Inflammatory macrophage (primary cell): Measurements from ENCODE around the gene USP8.

Source experiments
- DNase-seq, 2 donors: peaks; one replicate each; pipeline ENCODE4 v3.0.0-alpha.2; 2020 to 2022

USP8 gene

GRCh38 chr15:50544368-50544767 is 120.2 kb downstream of the USP8 start:
- DNase-seq = no peak

GRCh38 chr15:50546566-50546965 is 122.4 kb downstream of the USP8 start, which contains the start of gene USP50:
Gene USP50, minus strand, starts transcription at chr15:50546666. Its CDS starts 141 bp downstream, at chr15:50546525.
- no peak for DNase-seq

- no peak for DNase-seq
These were observed 125.1 kb downstream of the USP8 start for GRCh38 chr15:50549326-50549725.

DNA sequence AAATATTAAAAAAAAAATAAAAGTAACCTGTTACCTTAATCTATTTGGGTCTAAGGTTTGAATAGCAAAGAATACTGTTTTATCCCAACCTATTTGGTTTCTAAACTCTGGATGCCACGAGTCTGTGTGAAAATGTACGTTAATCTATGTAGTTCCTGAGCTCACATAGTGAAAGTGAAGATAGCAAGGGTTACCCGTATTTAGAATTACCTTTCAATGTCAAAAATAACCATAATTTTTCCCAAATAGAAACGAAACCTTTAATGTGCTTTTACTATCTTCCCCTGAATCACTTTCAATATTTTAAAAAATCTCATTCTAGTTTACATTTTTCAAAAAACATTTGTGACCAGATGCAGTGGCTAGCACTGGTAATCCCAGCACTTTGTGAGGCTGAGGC is 128.0 kb downstream of the USP8 start:
- no peak for DNase-seq

DNA sequence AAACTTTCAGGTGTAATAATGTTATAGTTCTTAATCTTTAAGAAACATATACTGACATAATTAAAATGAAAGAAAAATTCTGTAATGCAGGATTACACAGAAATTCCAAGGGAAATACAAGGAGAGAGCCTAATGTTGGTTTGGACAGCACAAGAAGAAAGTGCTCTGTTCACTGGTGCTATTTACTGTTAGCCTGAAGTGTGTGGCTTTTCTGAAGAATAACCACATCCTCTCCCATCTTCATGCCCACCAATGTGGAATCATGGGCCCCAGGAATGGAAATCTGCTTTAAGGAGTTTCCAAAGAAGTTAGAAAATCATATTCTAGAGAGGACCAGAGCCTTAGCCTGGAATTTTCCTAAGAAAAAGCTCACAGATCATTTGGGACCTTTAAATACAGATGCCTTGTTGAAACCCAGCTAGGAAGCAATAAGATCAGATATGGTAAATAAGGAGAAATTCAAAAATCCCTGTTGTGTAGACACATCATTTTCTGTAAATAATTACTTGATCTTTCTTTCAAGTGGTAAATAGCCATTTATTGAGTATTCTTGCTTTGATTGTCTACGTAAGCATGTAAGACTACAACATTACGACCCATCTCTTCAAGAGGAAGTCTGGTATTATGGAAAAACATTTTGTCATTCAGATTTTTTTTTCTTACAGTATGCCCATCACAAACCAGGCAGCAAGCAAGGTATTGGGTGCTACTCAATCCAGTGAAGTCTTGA is 132.6 kb downstream of the USP8 start:
- DNase-seq = no peak

GRCh38 chr15:50558012-50558411 is 133.8 kb downstream of the USP8 start:
- no peak for DNase-seq

DNA sequence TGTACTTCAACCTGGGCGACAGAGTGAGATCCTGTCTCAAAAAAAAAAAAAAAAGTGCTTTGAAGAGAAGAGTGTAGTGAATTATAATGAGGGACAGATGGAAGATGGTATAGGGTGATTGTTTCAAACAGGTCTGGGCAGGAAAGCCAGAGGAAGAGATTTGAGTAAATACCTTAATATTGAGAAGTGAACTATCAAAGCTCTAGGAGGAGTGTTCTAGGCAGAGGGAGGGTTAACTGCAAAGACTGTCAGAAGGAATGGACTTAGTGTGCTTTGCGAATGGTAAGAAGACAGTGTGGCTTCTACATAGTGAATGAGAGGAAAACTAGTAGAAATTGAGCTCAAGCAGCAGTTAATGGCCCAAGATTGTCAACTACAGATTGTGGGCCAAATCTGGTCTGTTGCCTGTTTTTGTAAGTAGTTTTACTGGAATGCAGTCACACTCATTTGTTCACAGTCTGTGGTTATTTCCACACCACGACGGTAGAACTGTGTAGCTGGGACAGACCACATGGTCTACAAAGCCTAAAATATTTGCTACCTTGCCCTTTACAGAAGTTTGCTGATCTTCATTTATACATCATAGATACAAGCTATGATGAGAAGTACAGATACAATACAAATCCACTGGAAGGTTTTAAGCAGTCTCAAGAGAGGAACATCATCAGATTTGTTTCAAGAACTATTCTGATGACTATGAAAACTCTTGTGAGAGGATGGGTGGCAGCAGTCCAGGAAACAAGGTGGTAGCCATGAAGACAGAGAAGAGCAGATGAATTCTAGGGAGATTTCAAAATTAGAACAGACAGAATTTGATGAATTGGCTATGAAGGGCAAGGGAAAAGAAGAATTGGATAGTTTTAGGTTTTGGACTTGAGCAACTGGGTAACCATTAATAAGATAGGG is 138.8 kb downstream of the USP8 start:
- no peak for DNase-seq

DNA sequence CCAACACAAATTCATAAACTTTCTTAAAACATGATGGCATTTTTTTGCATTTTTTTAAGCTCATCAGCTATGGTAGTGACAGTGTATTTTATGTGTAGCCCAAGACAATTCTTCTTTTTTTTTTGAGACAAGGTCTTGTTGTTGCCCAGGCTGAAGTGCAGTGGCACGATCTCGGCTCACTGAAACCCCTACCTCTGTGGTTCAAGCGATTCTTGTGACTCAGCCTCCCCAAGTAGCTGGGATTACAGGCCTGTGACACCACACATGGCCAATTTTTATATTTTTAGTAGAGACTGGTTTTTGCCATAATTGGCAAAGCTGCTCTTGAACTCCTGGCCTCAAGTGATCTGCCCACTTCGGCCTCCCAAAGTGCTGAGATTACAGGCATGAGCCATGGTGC is 139.6 kb downstream of the USP8 start:
- DNase-seq = no peak
